ENCODE results near the gene CCL23. TPM values are rescaled to one million over a fixed set of nuclear protein-coding genes. Genes with fewer than 3 reads are reported as not detected.

The CCL23 gene
- total RNA-seq, 1 experiment from 2014 or later: not detected

DNA sequence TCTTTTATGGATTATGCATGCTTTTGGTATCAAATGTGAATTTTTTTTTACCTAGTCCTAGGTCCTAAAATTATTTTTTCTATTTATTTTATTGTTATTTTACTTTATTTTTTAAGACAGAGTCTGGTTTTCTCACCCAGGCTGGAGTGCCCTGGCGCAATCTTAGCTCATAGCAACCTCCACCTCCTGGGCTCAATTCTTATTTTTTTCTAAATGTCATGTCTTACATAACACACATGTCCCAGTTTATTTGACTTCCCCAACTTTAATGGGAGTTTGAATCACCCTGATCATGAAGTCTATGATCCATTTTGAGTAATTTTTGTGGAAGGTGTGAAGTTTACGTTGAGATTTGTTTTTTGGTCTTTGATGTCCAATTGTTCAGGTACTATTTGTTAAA lies 43.0 kb upstream of the CCL23 start:
- H3K27me3 ChIP-seq (ENCODE audit: insufficient read depth, low read depth): peaks cover 36% of the 10 kb centered on the region
- H3K4me2 ChIP-seq: no peak overlapping the region
- TF ChIP-seq, protein P1, sequence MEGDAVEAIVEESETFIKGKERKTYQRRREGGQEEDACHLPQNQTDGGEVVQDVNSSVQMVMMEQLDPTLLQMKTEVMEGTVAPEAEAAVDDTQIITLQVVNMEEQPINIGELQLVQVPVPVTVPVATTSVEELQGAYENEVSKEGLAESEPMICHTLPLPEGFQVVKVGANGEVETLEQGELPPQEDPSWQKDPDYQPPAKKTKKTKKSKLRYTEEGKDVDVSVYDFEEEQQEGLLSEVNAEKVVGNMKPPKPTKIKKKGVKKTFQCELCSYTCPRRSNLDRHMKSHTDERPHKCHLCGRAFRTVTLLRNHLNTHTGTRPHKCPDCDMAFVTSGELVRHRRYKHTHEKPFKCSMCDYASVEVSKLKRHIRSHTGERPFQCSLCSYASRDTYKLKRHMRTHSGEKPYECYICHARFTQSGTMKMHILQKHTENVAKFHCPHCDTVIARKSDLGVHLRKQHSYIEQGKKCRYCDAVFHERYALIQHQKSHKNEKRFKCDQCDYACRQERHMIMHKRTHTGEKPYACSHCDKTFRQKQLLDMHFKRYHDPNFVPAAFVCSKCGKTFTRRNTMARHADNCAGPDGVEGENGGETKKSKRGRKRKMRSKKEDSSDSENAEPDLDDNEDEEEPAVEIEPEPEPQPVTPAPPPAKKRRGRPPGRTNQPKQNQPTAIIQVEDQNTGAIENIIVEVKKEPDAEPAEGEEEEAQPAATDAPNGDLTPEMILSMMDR (conservative IDR thresholded peaks at IDR 0.05): no peak
- TF ChIP-seq EZH2 (IDR thresholded peaks at IDR 0.05; ENCODE audit: low read depth): no peak
- no peak for DNase-seq
- H3K9me3 ChIP-seq (ENCODE audit: insufficient read depth, low read depth): no peaks in the 10 kb centered on the region
- ChIA-PET POLR2A (ENCODE audit: unreplicated experiment) (no interaction called here), CTCF (no interaction called here)
- no peak overlapping the region for H2AFZ ChIP-seq
- H4K20me1 ChIP-seq (ENCODE audit: insufficient read depth): no peaks in the 10 kb centered on the region
- BruUV-seq (replicated peaks): no TSS peak
- H3K9me2 ChIP-seq (ENCODE audit: insufficient read depth): no peaks in the 10 kb centered on the region
- no peak overlapping the region for H3K4me3 ChIP-seq
- H3K27ac ChIP-seq: no peak overlapping the region
- no peaks in the 10 kb centered on the region for H3K36me3 ChIP-seq (ENCODE audit: low read depth)
- no peaks in the 10 kb centered on the region for H3K79me2 ChIP-seq (ENCODE audit: low read depth)
- no peaks in the 10 kb centered on the region for H3F3A ChIP-seq (ENCODE audit: insufficient read depth, low read depth)
- intact Hi-C loops (cut with micrococcal nuclease; ENCODE audit: unreplicated experiment): no loop called here
- no peaks in the 10 kb centered on the region for H3K4me1 ChIP-seq (replicated peaks; ENCODE audit: insufficient read depth)

GRCh38 chr17:36059406-36059805 lies 41.6 kb upstream of the CCL23 start:
- TF ChIP-seq EZH2 (IDR thresholded peaks at IDR 0.05; ENCODE audit: low read depth): no peak
- TF ChIP-seq, protein P1 (conservative IDR thresholded peaks at IDR 0.05): no peak
- no peaks in the 10 kb centered on the region for H3K9me2 ChIP-seq (ENCODE audit: insufficient read depth)
- intact Hi-C loops (cut with micrococcal nuclease; ENCODE audit: unreplicated experiment): no loop called here
- no peak for DNase-seq
- no TSS peak for BruUV-seq (replicated peaks)
- no peak overlapping the region for H3K27ac ChIP-seq
- no peak overlapping the region for H2AFZ ChIP-seq
- peaks cover 34% of the 10 kb centered on the region for H3K27me3 ChIP-seq (ENCODE audit: insufficient read depth, low read depth)
- ChIA-PET CTCF (no interaction called here), POLR2A (ENCODE audit: unreplicated experiment) (no interaction called here)
- H3F3A ChIP-seq (ENCODE audit: insufficient read depth, low read depth): no peaks in the 10 kb centered on the region
- H3K4me1 ChIP-seq (replicated peaks; ENCODE audit: insufficient read depth): no peaks in the 10 kb centered on the region
- no peaks in the 10 kb centered on the region for H3K36me3 ChIP-seq (ENCODE audit: low read depth)
- no peak overlapping the region for H3K4me2 ChIP-seq
- H4K20me1 ChIP-seq (ENCODE audit: insufficient read depth): no peaks in the 10 kb centered on the region
- H3K9me3 ChIP-seq (ENCODE audit: insufficient read depth, low read depth): no peaks in the 10 kb centered on the region
- H3K4me3 ChIP-seq: no peak overlapping the region
- H3K79me2 ChIP-seq (ENCODE audit: low read depth): no peaks in the 10 kb centered on the region

DNA sequence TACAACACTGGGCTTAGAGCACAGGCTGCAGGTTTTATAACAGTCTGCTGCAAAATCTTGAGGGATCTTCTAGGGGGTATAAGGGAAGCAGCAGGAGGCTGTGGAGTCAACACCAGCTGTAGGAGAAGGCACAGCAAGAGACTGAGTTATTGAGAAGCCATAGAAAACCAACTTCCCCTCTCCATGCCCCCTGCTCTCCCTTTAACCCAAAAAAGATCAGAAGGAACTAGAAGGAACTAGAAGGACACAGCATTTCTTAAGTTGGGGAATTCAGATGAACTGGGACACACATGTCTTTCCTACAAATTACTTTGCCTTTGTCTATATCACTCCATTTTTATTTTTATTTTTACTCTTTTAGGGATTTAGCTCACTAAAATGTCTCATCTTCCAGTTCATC lies 40.1 kb upstream of the CCL23 start:
- CTCF ChIA-PET: no interaction called here
- H3K27me3 ChIP-seq (ENCODE audit: insufficient read depth, low read depth): peaks cover 22% of the 10 kb centered on the region
- no peak overlapping the region for H3K4me2 ChIP-seq
- no peaks in the 10 kb centered on the region for H3K9me2 ChIP-seq (ENCODE audit: insufficient read depth)
- DNase-seq: no peak
- no peak overlapping the region for H2AFZ ChIP-seq
- no peaks in the 10 kb centered on the region for H3K9me3 ChIP-seq (ENCODE audit: insufficient read depth, low read depth)
- no peaks in the 10 kb centered on the region for H3F3A ChIP-seq (ENCODE audit: insufficient read depth, low read depth)
- no peaks in the 10 kb centered on the region for H3K4me1 ChIP-seq (replicated peaks; ENCODE audit: insufficient read depth)
- no TSS peak for BruUV-seq (replicated peaks)
- intact Hi-C loops (cut with micrococcal nuclease; ENCODE audit: unreplicated experiment): no loop called here
- POLR2A ChIA-PET (ENCODE audit: unreplicated experiment): no interaction called here
- no peaks in the 10 kb centered on the region for H3K79me2 ChIP-seq (ENCODE audit: low read depth)
- no peak overlapping the region for H3K4me3 ChIP-seq
- H4K20me1 ChIP-seq (ENCODE audit: insufficient read depth): no peaks in the 10 kb centered on the region
- TF ChIP-seq EZH2 (IDR thresholded peaks at IDR 0.05; ENCODE audit: low read depth): no peak
- TF ChIP-seq, protein P1 (conservative IDR thresholded peaks at IDR 0.05): no peak
- H3K36me3 ChIP-seq (ENCODE audit: low read depth): no peaks in the 10 kb centered on the region
- H3K27ac ChIP-seq: no peak overlapping the region
